ENCODE data around the gene GMPPB.
"Not testable (repeated sequence)": the region's sequence is repeated elsewhere in the genome, so short reads cannot be mapped to it uniquely, and the experiment has no call there.

The GMPPB gene

DNA sequence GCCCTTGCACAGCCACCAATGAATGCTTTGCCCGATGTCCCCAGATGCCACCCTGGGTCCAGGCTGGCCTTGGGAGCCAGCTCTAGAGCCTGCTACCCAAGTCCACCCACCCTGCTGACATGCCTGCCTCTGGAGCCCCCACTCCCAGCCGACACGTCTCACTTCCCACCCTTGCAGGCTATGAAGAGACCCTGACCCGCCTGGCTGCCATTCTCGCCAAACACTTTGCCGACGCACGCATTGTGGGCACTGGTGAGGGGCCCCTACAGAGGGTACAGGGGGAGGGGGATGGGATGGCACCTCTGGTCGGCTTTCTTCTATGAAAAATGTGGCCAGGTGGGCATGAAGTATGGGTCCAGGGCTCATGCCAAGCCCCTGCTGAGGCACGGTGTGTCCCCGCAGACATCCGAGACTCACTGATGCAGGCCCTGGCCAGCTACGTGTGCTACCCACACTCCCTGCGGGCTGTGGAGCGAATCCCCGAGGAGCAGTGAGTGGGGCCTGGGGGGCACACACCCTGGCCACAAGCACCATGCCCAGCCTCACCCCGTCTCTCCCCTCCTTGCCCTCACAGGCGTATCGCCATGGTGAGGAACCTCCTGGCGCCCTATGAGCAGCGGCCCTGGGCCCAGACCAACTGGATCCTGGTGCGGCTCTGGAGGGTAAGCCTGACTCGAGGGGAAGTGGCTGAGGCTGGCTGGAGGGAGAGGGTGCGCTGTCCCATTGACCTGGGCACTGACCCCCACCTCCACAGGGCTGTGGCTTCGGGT, 10.2 kb downstream of the GMPPB start:
- no peak for DNase-seq (ENCODE audit: low read depth in 2 of 2)

DNA sequence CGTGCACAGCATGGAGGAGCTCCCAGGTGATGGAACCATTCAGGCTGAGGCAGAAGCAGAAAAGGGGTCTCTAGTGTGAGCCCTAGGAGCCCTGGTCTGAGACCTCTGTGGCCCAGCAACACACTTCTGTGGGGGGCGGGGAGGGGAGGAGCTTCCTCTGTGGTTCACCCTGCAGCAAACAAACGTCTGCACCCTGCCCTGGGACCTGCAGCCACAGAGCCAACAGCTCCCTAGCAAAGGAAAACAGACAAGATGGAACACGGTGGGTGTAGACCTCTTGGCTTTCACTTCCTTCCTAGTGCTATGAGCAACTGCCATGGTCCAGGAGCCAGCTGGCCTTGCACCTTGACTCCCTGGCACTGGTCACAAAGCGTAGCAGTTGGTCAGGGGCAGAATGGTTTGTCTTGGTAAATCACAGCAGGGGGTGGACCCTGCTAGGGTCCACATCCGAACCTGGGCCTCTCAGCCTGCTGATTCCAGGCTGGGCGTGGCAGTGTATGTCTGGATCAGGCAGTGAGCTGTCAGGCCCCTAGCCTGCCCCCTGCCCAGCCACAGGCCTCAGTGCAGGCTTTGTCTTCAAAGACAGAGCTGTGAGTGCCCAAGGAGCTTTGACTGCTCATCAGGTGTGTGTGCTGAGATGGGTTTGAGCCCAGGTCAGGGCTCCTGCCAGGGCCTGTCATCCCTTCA, 11.0 kb downstream of the GMPPB start:
- DNase-seq (ENCODE audit: low read depth in 2 of 2), result no peak

DNA sequence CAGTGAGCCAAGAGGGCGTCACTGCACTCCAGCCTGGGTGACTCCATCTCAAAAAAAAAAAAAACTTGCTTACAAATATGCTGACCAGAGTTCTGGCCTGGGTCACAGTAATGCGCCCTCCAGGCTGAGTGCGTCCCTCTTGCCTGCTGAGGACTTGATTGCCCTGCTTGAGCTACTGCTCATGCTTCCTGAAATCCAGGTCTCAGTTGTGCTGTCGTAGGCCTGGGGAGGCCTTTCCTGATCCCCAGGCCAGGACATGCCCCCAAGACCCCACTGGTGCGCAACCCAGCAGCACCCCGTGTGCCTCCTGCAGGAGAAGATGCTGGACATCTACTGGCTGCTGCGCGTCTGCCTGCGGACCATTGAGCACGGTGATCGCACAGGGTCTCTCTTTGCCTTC, 11.6 kb downstream of the GMPPB start:
- no peak for DNase-seq (ENCODE audit: low read depth in 2 of 2)

DNA sequence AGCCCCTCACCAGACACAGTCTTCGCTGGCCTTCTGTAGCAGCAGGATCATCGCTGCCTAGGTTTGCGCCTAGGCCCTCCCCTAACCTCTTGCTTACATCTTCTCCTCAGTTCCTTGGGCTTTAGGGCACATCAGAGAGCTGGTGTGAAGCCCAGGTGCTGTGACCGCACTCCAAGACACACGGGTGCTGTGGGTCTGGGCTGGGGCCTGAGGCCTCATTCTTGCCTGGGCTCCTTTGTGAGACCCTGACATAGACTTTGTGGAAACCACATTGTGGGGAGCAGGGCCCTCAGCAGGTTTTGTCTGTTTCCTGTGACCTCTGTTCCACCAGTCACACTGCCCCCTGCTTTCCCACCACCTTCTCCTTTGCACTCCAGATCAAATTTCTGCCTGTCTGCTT, 12.3 kb downstream of the GMPPB start:
- no peak for DNase-seq (ENCODE audit: low read depth in 2 of 2)

GRCh38 chr3:49709852-49710251, 13.9 kb downstream of the GMPPB start:
- DNase-seq (ENCODE audit: low read depth in 2 of 2), result no peak

- DNase-seq (ENCODE audit: low read depth in 2 of 2), result no peak
Measured at GRCh38 chr3:49707113-49707480, 16.7 kb downstream of the GMPPB start.

DNA sequence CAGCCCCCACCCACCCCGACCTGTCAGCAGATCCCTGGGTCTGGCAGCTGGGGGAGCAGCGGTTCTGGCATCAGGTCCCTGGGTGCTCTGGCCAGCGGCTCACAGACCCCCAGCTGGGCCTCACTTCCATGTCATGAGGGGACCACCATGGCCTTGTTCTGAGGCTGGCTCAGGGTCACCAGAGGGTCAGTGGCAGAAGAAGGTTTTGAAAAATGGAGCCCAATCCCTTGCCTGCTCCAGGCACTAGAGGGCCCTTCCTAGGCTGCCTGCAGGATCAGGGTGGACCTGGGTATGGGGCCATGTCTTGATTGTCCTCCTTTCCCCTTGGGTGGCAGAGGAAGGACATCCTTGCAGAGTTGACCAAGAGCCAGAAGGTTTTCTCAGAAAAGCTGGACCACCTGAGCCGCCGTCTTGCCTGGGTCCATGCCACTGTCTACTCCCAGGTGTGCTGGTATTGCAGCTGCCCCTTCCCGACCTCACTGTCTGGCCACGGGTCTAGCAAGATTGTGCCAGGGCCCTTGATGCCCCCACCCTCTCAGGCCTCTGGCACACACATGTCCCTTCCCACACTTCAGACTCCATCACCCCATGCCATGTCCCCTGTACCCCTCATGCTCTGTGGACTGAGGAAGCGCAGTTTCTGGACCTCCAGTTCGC, 17.2 kb downstream of the GMPPB start:
- DNase-seq (ENCODE audit: low read depth in 2 of 2), result no peak

DNA sequence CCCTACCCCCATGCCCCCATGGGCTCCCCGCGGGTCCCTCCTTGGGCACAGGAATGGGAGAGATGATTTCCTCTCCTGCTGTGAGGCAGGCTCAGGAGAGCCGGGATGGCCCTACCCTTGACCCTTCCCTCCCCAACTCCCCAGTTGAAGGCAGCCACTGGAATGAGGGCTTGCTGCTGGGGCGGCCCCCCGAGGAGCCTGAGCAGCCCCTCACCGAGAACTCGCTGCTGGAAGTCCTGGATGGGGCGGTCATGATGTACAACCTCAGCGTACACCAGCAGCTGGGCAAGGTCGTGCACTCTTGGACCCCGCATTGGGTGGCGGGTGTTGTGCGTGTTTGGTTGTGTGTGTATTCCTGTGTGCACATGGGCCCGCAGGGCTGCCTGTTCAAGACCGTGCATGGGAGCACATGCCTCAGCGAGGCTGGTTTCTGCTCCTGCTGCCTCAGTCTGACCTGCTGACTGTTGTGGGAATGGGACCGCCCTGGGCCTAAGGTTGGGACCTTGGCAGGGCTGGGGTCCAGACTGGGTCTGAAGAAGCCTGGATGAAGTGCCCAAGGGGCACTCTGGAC, 18.3 kb downstream of the GMPPB start:
- no peak for DNase-seq (ENCODE audit: low read depth in 2 of 2)

DNA sequence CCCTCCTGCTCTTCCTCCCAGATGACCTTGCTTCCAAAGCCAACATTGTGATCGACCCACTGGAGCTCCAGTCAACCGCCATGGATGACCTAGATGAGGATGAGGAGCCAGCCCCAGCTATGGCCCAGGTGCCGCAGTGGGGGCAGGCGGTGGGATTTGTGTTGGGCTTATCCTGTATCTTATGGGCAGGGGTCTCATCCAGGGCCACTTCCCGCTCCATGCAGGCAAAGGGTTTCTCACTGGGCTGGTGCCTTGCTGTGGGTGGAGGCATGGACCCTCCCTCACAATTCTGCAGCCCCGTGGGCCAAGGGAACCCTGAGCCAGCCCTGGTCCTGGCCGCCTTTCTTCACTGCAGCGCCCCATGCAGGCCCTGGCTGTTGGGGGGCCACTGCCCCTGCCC, 19.1 kb downstream of the GMPPB start:
- DNase-seq (ENCODE audit: low read depth in 2 of 2), result no peak

- DNase-seq (ENCODE audit: low read depth in 2 of 2), result no peak
Measured at GRCh38 chr3:49703956-49704355, 19.8 kb downstream of the GMPPB start.

- peak in 1 of 2 donors; percentile 35 for DNase-seq (ENCODE audit: low read depth in 2 of 2)
Measured at GRCh38 chr3:49703443-49703927, 20.3 kb downstream of the GMPPB start.

- DNase-seq (ENCODE audit: low read depth in 2 of 2), result no peak
Measured at GRCh38 chr3:49702672-49703071, 21.1 kb downstream of the GMPPB start.

DNA sequence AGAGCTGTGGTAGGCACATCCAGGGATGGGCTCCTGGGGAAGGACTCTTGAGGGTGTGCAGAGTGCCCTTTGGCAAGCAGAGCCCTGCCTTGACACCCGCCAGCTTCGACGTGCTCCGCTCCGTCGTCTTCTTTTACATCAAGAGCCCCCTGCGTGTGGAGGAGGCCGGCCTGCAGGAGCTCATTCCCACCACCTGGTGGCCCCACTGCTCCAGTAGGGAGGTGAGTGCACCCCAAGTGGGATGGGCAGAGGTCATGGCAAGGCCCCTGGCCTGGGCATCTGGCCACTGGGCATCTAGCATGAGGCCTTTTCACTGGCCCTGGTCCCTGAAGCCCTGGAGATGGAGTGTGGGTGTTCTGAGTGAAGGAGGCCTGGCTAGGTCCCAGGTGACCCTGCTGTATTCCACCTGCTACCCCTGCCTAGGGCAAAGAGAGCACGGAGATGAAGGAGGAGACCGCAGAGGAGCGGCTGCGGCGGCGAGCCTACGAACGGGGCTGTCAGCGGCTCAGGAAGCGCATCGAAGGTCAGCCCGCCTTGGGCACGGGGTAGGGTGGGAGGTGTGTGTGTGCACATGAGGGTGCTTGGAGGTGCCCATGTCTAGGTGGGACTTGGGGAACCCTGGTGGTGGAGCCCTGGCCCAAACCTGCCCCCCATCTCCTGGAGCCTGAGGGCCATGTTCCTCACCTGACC, 22.2 kb downstream of the GMPPB start:
- DNase-seq (ENCODE audit: low read depth in 2 of 2), result no peak

GRCh38 chr3:49700453-49701128, 23.2 kb downstream of the GMPPB start:
- no peak for DNase-seq (ENCODE audit: low read depth in 2 of 2)

- no peak for DNase-seq (ENCODE audit: low read depth in 2 of 2)
Measured at GRCh38 chr3:49700014-49700413, 23.7 kb downstream of the GMPPB start.

DNA sequence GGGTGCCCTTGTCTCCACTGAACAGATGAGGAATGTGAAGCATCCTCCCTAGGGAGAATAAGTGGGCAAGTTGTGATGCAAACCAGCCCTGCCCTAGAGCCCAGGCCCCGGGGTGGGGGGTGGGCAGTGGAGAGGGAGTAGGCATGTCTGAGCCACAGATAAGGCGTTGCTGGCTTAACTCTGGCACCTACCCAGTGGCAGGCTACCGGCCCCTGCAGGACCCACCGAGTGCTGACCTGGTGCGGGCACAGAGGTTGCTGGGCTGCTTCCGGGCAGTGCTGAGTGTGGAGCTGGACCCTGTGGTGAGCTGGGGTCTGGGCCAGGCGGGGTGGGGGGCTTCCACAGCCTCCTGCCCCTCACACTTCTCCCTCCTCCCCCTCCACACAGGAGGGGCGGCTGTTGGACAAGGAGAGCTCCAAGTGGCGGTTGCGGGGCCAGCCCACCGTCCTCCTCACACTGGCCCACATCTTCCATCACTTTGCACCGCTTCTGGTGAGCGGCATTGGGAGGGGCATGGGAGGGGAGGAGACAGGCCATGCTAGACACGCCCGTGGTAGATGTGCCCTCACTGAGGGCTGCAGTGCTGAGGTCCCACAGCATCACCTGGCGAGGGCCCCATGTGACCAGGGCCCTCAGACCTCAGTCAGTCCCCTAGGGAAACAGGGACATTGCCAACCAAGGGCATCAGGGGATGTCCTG, 24.3 kb downstream of the GMPPB start:
- DNase-seq (ENCODE audit: low read depth in 2 of 2), result no peak

- DNase-seq (ENCODE audit: low read depth in 2 of 2), result not testable (repeated sequence)
Measured at GRCh38 chr3:49695350-49696015, 28.3 kb downstream of the GMPPB start.

DNA sequence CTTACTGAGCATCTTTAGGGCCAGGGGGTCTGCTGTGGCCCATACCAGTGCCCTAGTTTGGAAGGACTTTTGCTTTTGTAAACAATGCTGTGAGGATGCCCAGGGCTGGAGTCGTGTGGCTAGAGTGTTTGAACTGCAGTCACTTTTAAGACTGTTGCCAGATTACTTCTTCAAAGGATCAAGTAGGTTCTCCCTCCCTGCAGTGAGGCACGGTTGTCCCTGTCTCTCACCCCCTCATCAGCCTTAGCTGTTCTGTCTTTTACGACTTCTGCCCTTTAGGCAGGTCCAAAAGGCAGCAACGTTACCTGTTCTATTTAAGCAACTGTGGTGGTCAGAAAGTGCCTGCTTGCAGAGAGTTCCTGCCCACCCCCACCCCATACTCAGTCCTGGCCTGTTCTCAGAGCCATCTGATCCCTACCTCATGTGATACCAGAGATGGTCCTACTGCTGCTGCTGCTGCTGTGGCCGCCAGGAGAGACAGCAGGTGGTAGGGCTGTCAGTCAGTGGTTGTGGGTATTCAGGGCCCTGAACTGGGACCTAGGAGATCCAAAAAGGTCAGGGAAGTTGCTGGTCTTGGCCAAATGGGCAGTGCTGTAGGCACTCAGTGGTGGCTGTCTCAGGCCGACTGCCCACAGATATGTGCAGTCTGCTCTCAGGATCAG, 29.2 kb downstream of the GMPPB start:
- DNase-seq (ENCODE audit: low read depth in 2 of 2), result not testable (repeated sequence)

GRCh38 chr3:49691481-49691880, 32.3 kb downstream of the GMPPB start:
- DNase-seq (ENCODE audit: low read depth in 2 of 2), result not testable (repeated sequence)

DNA sequence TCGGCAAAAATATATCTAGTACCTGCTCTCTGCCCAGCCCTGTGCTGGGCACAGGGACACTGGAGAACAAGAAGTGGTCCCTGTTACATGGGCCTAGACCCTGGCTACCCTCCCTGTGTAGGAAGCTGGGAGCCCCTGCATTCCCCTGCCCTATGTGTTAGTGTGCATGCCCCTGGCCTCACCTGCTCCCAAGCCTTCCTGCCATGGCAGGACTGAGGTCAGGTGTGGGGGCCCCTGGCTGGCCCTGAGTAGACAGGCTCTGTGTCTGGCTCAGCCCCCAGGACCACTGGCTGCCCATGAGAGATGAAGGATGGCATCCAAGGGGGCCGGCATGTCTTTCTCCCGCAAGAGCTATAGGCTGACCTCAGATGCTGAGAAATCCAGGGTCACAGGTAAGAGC, 32.9 kb downstream of the GMPPB start:
- not testable (repeated sequence) for DNase-seq (ENCODE audit: low read depth in 2 of 2)

Measured in activated CD8-positive, alpha-beta memory T cell treated with anti-CD3 and anti-CD28 coated beads for 4 hours (primary cell).